ENCODE data around the gene DYNC2H1.
"Not testable (repeated sequence)": the region's sequence is repeated elsewhere in the genome, so short reads cannot be mapped to it uniquely, and the experiment has no call there.

The DYNC2H1 gene

DNA sequence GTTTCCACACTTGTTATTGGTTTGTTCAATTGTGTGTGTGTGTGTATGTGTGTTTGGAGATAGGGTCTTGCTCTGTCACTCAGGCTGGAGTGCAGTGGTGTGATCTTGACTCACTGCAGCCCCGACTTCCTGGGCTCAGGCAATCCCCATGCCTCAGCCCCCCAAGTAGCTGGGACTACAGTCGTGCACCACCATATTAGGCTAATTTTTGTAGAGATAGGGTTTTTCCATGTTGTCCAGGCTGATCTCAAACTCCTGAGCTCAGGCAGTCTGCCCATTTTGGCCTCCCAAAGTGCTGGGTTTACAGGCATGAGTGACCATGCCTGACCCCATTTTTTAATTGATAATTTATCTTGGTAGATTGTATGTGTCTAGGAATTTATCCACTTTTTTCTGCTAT lies 263.7 kb downstream of the DYNC2H1 start:
- DNase-seq, result no peak

DNA sequence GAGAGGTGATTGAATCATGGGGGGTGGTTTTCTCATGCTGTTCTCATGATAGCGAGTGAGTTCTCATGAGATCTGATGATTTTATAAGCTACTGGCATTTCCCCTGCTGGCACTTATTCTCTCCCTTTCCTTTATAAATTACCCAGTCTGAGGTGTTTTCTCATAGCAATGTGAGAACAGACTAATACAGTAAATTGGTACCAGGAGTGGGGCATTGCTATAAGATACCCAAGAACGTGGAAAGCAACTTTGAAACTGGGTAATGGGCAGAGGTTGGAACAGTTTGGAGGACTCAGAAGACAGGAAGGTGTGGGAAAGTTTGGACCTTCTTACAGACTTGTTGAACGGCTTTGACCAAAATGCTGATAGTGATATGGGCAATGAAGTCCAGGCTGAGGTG lies 265.0 kb downstream of the DYNC2H1 start:
- DNase-seq, result not testable (repeated sequence)

DNA sequence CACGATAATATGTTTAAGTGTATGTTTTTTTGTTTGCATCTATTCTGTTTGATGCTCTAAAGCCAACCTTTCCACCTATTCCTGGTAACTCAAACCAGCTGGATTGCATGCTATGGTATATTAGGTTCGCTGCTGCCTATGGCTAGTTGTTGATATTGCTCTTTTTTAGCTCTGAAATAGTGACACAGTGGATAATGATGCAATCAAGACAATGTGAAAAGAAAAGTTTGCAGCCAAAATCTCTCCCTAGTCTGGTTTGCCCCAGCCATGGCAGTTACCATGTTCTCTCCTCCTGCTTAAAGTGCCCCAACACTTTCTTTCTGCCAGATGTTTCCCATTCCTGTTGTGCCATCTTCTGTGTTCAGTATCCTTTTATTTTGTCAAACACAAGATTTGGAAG lies 269.7 kb downstream of the DYNC2H1 start:
- no peak for DNase-seq

DNA sequence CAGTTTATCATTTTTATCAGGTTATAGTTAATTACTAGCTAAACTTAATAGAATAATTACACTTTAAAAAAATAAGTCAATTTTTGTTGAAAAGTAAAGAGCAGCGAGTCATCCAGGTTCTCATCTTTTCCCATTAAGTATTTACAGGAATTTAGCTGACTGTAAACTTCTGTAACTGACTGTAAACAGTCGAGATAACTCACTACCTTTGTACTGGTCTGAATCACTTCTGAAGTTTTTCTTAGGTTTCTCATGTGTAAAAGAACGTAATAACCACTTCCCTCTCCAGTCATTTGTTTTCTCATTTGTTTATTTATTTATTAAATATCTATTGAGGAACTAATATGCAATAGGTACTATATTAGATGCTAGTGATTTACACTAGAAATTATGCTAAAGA lies 270.8 kb downstream of the DYNC2H1 start:
- DNase-seq, result no peak

DNA sequence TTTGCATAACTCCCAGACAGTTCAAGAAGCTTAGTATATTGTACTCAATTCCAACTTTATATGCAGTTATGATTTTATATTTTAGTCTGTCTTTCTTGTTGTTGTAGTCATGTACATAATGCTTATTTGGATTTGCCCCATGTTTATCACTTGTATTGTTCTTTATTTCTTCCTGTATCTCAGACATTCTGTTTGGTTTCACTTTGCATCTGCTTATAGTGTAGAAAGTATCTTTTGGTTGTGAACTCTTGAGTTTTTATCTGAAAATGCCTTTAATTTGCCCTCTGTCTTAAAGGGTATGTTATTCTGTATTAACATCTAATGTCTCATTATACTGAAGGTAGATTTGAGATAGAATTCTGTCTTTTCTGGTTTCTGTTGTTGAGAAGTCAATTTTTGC lies 275.4 kb downstream of the DYNC2H1 start:
- DNase-seq, result no peak

DNA sequence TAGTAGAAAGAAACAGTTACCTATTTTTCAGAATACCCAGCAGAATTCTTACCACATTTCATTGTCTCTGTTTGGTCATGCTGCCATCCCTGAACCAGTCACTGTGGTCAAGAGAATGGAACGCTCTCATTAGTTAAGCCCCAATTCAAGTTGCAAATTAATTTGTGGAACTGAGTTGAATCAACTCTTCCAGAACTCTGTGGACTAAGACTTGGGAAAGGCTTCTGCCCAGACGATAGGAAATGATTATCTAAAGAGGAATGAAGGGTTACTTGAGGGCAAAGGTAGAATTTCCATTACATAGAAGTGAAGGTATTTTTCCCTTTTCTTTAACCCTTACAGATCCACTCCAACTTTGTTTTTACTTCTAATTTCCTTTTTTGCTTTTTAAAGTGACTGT lies 286.4 kb downstream of the DYNC2H1 start:
- DNase-seq, result no peak

DNA sequence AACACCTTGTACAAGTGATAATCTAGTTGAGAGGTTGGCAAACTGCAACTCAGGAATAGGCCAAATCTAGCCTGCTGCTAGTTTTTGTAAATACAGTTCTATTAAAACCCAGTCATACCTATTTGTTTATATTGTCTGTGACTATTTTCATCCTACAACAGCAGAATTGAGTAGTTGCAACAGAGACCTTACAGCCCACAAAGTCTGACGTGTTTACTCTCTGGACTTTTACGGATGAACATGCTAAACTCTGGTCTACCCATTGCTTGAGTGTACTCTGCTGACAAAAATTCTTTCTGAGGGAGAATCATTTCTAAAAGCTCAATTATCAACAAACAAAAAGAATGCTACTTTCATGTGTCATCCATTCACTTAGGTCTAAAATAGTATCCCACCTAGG lies 287.0 kb downstream of the DYNC2H1 start:
- DNase-seq, result no peak

DNA sequence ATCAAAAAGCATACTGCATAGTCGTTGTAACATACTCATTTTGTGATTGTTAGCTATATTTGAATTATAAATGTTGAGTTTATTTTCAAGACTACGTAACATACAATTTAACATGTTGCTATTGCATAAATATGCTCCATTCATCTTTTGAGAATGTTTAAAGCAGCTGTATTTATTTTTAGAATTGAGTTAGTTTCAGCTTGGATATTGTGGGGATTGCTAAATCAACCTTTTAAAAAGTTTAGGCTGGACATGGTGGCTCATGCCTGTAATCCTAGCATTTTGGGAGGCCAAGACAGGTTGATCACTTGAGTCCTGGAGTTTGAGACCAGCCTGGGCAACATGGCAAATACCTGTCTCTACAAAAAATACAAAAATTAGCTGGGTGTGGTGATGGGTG lies 288.1 kb downstream of the DYNC2H1 start:
- DNase-seq, result no peak

DNA sequence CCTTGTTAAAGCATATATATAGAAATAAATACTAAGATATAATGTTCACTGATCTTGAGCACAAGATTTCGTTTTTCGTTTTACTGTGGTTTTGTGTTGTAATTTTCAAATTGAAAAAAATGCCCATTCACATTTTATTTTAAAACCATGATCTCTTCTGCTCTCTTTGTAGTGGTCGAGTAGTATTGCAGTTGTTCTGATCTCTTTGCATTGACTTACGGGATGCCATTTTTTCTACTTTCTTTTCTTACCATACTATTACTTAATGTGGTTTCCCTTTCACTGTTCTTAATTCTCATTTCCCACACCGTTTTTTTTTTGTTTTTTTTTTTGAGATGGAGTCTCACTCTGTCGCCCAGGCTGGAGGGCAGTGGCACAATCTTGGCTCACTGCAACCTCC lies 289.6 kb downstream of the DYNC2H1 start:
- DNase-seq, result no peak

DNA sequence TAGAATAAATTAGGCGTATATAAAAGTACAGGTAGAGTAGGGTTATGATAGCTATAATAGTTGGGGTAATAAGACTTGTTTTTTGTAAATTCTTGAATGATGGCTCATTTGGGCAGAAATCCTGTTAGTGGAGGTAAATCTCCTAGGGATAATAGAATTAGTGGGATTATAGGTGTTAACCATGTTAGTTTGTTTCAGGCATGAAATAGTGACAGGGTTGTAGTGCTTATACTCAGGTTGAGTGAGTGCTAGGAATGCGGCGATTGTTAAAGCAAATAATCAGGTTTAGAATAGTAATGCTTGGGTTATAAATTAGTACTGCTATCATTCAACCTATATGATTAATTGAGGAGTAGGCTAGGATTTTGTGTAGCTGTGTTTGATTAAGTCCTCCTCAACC lies 297.1 kb downstream of the DYNC2H1 start:
- no peak for DNase-seq

DNA sequence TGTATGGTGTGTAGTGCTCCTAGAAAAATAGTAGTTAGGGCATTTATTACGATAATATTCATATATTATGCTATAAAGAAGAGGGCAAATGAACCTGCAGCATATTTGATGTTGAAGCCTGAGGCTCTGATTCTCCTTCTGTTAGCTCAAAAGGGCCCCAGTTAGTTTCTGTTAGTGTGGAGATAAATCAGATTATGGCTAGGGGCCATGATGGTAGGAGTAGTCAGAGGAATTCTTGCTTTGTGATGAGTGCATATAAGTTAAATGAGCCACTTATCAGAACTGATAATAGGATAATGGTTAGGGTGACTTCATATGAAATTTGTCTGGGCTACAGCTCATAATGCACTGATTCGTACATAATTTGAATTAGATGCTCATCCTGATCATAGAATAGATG lies 298.4 kb downstream of the DYNC2H1 start:
- no peak for DNase-seq

DNA sequence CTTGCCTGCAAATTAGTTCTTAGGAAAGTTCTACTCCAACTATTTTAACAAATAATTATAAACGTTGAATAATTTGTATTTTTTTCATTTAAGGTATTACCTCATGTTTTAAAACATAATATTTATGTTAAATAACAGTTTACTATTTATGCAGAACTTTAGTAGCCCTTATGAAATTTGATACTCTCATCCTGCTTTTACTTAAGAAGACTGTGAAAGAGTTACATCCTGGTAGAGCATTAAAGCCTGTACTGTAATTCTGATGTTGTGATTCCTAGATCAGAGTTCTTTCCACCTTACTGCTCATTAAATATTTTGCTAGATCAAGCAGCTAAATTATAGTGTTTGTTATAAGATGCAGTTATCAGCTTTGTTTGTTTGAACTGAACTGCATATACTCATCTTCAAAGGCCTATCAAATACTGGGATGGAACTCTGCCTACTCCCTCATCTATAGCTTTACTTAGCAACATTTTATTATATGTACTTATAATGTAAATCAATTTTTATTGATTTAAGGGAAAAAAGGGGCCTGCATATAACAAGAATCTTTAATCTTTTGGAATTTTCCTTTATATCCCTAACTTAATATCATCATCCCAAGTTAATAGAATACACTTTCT lies 304.2 kb downstream of the DYNC2H1 start:
- no peak for DNase-seq

DNA sequence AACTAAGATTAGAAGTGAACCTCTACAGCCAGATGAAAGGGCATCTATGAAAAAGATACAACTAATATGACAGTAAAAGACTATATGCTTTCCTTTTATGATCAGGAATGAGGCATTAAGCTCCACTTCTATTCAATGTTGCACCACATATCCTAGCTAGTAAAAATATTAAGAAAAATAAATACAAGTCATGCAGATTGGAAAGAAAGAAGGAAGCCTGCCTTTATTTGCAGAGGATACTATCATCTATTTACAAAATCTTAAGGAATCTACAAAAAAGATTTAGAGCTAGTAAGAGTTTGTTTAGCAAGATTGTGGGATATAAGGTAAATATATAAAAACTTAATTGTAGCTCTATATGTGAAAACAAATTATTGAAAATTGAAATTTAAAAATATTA lies 308.8 kb downstream of the DYNC2H1 start:
- DNase-seq, result no peak

DNA sequence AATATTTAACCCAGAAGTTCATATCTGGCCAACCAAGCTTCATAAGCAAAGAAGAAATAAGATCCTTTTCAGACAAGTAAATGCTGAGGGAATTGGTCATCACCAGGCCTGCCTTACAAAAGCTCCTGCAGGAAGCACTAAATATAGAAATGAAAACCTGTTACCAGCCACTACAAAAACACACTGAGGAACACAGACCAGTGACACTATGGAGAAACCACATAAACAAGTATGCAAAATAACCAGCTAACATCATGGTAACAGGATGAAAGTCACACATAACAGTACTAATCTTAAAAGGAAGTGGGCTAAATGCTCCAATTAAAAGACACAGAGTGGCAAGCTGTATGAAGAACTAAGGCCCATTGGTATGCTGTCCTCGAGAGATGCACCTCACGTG lies 311.4 kb downstream of the DYNC2H1 start:
- no peak for DNase-seq

DNA sequence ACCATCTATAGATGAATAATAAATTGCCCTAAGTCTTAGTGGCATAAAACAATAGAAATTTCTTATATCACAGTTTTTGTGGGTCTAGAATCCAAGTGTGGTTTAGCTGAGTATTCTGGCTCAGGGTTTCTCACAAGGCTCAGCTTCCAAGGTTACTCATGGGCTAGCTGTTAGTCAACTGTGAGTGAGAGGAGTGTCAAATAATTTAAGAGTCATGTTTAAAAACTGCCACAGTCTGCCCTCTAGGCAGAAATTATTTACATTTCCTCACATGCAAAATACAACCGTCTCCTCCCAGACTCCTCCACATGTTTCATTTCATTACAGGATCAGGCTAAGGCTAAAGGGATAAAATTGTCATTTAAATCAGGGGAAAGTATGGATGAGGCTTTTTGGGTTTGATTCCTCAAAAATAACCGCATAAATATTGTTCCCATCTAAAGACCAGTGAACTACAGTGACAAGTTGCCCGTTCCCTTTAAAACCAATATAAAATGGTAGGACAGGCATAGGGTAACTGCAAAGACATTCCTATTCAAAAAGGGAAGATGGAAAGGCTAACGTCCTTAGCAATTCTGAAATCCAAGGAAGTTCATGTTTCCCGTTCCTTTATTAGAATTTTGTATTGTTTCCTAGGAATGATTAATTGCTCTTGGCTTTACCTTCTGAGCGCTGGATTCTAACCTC lies 324.3 kb downstream of the DYNC2H1 start:
- no peak for DNase-seq

DNA sequence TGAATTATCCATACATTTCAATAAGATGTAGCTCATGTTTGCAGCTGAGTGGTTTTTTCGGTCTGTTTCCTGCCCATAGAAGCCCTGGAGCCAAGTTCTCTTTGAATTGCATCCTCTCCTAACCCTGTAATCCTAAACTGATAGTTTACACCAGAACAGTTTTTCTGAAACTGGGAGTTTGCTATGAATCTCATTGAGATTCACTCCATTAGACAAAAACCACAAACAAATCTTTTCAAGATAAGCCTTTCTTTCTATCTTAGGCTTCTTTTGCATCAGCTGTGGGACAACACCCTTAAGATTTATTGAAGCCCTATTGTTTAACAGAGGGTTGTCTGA lies 324.8 kb downstream of the DYNC2H1 start:
- no peak for DNase-seq

DNA sequence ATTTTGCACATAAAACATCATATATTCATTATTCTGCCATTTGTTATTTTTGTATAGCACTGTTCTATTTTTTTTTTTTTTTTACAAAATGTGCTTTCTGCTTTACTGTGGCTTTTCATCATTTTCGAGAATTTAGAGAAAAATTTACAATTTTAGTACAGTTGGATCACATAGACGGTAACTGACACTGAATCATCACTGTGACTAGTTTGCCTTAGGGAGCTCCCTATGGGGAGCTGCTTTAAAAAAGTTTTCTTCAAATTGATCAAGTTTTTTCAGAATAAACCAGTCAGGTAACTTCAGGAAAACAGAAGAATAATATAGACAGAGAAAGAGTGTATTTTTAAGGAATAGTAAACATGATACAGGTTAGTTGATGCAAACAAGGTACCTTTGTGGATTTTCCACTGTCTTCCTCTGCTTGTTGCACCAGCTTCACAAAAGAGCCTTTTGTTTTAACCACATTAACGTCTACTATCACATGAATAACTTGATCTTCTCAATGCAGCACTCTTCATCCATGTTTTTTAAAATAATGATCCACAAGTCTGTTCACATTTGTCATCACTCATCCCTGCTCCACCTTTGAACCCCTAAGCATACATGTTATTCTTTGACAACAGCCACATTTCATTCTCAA lies 327.0 kb downstream of the DYNC2H1 start:
- DNase-seq, result no peak

DNA sequence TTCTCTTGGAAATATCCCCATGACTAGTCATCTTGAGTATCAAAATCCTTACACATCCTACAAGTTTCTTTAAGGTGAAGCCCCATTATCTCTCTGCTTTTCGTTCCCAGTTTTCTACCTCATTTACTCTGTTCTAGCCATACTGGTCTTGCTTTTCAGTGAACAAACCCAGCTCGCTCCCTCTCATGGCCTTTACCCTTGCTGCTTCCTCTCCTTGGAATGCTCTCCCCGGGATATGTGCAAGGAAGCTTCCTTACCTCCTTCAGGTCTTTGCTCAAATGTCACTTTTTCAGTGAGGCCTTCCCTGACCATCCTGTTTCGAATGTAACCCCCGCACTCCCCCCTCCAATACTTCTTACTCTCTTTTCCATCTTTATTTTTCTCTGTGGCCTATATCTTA lies 331.8 kb downstream of the DYNC2H1 start:
- no peak for DNase-seq

DNA sequence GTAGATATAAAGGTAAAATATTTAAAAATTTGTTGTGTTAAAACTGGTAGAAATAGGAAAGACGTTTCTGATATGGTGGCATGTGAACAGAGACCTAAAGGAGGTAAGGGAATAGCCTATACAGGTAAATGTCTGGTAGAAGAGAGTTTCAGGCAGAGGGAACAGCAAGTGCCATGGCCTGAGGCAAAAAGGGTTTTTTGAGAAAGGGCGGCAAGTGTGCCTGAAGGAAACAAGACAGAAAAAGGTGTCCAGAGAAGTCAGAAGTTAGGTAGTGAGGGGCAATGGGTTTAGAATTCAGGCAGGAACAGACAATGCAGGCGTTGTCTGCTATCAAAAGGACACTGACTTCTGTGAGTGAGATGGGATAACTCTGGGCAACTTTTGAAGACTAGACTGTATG lies 339.7 kb downstream of the DYNC2H1 start:
- no peak for DNase-seq

DNA sequence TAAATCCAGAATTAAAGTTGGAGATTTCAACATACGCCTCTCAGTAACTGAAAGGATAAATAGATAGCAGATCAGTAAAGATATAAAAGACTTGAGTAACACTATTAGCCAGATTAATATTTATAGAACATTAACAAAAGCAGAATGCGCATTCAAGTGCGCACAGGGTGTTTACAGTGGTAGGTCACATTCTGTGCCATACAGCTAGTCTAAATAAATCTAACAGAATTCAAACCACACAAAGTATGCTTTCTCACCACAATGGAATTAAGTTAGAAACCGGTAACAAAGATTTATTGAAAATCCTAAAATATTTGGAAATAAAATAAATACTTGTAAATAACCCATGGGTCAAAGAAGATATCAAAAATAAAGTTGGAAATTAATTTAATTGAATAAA lies 341.0 kb downstream of the DYNC2H1 start:
- no peak for DNase-seq

DNA sequence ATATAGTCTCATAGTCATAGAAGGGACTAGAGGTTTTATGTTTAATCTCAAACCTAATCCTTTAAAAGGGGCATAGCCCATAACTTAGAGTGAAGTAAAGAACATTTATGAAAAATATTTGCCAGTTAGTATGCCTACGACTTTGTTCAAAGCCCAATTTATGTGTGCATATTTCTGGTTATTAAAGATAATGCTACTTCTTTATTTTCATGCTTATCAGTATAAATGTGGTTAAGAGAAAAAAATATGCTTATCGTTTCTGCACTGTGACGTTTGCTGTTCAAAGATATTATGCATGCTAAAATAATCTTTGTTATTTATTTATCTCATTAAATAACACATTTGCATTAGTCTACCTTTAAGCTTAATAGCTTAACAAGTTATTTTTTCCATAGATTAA lies 343.9 kb downstream of the DYNC2H1 start:
- DNase-seq, result no peak

DNA sequence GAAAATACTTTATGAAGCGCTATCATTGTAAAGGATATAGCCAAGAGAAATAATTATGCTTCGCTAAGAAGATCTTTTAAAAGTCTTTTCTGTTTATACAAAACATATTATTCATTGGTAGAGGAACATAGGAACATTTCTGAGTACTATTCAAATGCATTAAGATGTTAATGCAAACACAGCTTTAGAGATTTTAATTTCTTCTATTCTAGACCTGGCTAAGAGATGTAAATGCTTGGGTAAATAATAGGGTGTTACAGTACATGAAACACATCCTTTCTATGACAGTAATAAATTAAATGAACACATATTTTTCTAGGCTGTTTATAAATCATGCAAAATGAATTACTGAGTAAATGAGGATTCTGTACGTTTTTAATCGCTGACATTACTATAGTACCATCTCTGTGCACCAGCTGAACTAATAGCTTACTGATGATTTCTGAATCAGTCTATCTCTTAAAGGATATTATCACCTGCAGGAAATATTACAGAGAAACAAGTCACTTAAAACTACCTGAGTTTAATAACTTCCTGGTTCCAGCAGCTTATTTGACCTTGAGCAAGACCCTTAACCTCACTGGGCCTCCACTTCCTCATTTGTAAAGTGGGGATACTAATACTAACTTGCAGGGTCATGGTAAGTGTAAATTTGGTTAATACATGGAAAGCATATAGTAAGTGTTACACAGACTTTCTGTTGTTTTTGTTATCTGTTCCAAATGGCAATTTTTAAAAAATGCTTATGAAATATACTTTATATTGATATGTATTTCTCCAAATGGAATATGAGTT lies 344.9 kb downstream of the DYNC2H1 start:
- DNase-seq, result no peak

DNA sequence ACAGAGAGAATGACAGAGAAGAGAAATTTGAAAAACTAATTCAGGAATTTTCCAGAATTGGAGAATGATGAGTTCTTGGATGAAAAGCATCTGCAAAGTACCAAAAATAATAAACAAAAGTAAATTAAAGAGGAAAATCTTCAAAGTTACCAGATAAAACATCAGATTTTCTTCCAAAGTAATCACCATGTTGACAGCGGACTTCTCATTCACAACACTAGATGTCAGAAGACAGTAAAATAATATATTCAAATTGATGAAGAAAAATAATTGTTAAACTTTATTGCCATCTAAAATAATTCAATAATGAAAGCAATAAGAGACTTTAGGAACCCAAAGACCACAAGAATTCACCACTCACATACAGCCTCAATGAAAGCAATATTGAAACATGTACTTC lies 355.2 kb downstream of the DYNC2H1 start:
- DNase-seq, result no peak

DNA sequence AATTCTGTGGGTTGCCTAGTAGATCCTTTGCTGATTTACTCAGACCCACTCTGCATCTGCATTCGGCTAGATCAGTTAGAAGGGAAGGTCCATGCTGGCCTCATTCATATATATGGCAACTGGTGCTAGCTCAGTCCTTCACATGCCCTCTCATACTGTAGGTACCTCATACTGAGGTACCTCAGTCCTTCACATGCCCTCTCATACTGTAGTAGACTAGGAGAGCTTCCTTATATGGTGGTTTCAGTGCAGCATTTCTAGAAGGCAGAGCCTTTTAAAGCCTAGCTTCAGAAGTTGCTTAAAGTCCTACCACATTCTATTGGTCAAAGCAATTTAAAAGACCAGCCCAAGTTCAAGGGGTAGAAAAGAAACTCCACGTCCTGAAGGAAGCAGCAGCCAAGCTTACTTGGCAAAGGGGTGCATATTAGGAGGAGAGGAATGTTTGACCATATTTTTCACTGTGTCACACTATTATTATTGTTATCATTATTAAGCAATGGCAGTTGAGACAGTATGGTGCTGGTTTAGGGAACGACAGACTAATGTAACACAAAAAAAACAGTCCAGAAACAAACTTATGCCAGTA lies 356.4 kb downstream of the DYNC2H1 start:
- no peak for DNase-seq
